ENCODE data around the gene PTPN13.

The PTPN13 gene

GRCh38 chr4:86788826-86789225 lies 194.7 kb downstream of the PTPN13 start:
- Histone ChIP-seq H3K27me3 (replicated peaks) (no peaks in the 10 kb centered on the region), H3K4me3 (ENCODE audit: low read depth, low read length) (no peak overlapping the region), H3K27ac (no peak overlapping the region), H3K36me3 (replicated peaks) (peaks cover 12% of the 10 kb centered on the region)
- in situ Hi-C loops (cut with HindIII; ENCODE audit: low pct_ligation_motif_present, low sequenced_read_pairs) = no loop called here
- no peak for TF ChIP-seq CTCF (IDR thresholded peaks at IDR 0.05; ENCODE audit: low read depth, low read length, missing control alignments)
- no peak for DNase-seq

GRCh38 chr4:86791126-86791525 lies 197.0 kb downstream of the PTPN13 start:
- H3K36me3 ChIP-seq (replicated peaks) = peaks cover 12% of the 10 kb centered on the region
- DNase-seq = no peak
- H3K27ac ChIP-seq = no peak overlapping the region
- H3K4me3 ChIP-seq (ENCODE audit: low read depth, low read length) = no peak overlapping the region
- in situ Hi-C loops (cut with HindIII; ENCODE audit: low pct_ligation_motif_present, low sequenced_read_pairs) = no loop called here
- TF ChIP-seq CTCF (IDR thresholded peaks at IDR 0.05; ENCODE audit: low read depth, low read length, missing control alignments) = peak; percentile 11
- no peaks in the 10 kb centered on the region for H3K27me3 ChIP-seq (replicated peaks)

- in situ Hi-C loops (cut with HindIII; ENCODE audit: low pct_ligation_motif_present, low sequenced_read_pairs) = no loop called here
- H3K36me3 ChIP-seq (replicated peaks) = peaks cover 6% of the 10 kb centered on the region
- TF ChIP-seq CTCF (IDR thresholded peaks at IDR 0.05; ENCODE audit: low read depth, low read length, missing control alignments) = no peak
- no peak overlapping the region for H3K27ac ChIP-seq
- no peak overlapping the region for H3K4me3 ChIP-seq (ENCODE audit: low read depth, low read length)
- no peak for DNase-seq
- H3K27me3 ChIP-seq (replicated peaks) = no peaks in the 10 kb centered on the region
These were observed 215.7 kb downstream of the PTPN13 start for GRCh38 chr4:86809809-86810208.

- no peak overlapping the region for H3K4me3 ChIP-seq (ENCODE audit: low read depth, low read length)
- no peak for TF ChIP-seq CTCF (IDR thresholded peaks at IDR 0.05; ENCODE audit: low read depth, low read length, missing control alignments)
- DNase-seq = no peak
- in situ Hi-C loops (cut with HindIII; ENCODE audit: low pct_ligation_motif_present, low sequenced_read_pairs) = no loop called here
- peaks cover 11% of the 10 kb centered on the region for H3K36me3 ChIP-seq (replicated peaks)
- no peaks in the 10 kb centered on the region for H3K27me3 ChIP-seq (replicated peaks)
- H3K27ac ChIP-seq = no peak overlapping the region
These were observed 216.7 kb downstream of the PTPN13 start for GRCh38 chr4:86810847-86811246.

- DNase-seq = no peak
- TF ChIP-seq CTCF (IDR thresholded peaks at IDR 0.05; ENCODE audit: low read depth, low read length, missing control alignments) = no peak
- H3K27ac ChIP-seq = no peak overlapping the region
- H3K4me3 ChIP-seq (ENCODE audit: low read depth, low read length) = no peak overlapping the region
- in situ Hi-C loops (cut with HindIII; ENCODE audit: low pct_ligation_motif_present, low sequenced_read_pairs) = no loop called here
- no peaks in the 10 kb centered on the region for H3K27me3 ChIP-seq (replicated peaks)
- peaks cover 7% of the 10 kb centered on the region for H3K36me3 ChIP-seq (replicated peaks)
These were observed 221.5 kb downstream of the PTPN13 start for GRCh38 chr4:86815653-86816052.

GRCh38 chr4:86816501-86817273 lies 222.6 kb downstream of the PTPN13 start:
- Histone ChIP-seq H3K4me3 (ENCODE audit: low read depth, low read length) (no peak overlapping the region), H3K27me3 (replicated peaks) (no peaks in the 10 kb centered on the region), H3K36me3 (replicated peaks) (peaks cover 7% of the 10 kb centered on the region), H3K27ac (no peak overlapping the region)
- TF ChIP-seq CTCF (IDR thresholded peaks at IDR 0.05; ENCODE audit: low read depth, low read length, missing control alignments) = no peak
- in situ Hi-C loops (cut with HindIII; ENCODE audit: low pct_ligation_motif_present, low sequenced_read_pairs) = no loop called here
- DNase-seq = no peak
